Mesenchymal stem cell (in vitro differentiated cells and primary cell): ENCODE results near the gene ACSL5.

ENCODE experiments used
- DNase-seq: peaks from one replicate; pipeline ENCODE4 v3.0.0-alpha.2; 2013
- H2AFZ ChIP-seq: one replicate; pipeline ENCODE4 v1.6.1; 2013; ENCODE audit warnings: low read depth, mild to moderate bottlenecking, control low read depth, inconsistent platforms, low read length, moderate library complexity
- H2AK5ac ChIP-seq: 2 replicates; pipeline ENCODE4 v1.6.1; 2013; ENCODE audit warnings: low read length, moderate library complexity, mild to moderate bottlenecking, inconsistent platforms; ENCODE audit not compliant: severe bottlenecking
- H2BK120ac ChIP-seq: one replicate; pipeline ENCODE4 v1.6.1; 2013; ENCODE audit warnings: low read depth, mild to moderate bottlenecking, inconsistent platforms, low read length, moderate library complexity
- H2BK12ac ChIP-seq, 2 experiments: one replicate each; pipeline ENCODE4 v1.6.1; 2013; ENCODE audit warnings: inconsistent platforms in 2 of 2, low read length in 2 of 2, mild to moderate bottlenecking in 2 of 2, moderate library complexity in 2 of 2, control low read depth in 1 of 2
- H2BK15ac ChIP-seq: one replicate; pipeline ENCODE4 v1.6.1; 2013; ENCODE audit warnings: mild to moderate bottlenecking, low read depth, inconsistent platforms; ENCODE audit not compliant: poor library complexity, severe bottlenecking
- H2BK5ac ChIP-seq: 2 replicates; pipeline ENCODE4 v1.6.1; 2013; ENCODE audit warnings: low read depth, mild to moderate bottlenecking, low read length, control low read depth, inconsistent platforms; ENCODE audit not compliant: poor library complexity, severe bottlenecking
- H3K14ac ChIP-seq, 2 experiments: one replicate each; pipeline ENCODE4 v1.6.1; 2013; ENCODE audit warnings: inconsistent platforms in 2 of 2, low read length in 2 of 2, control low read depth in 1 of 2, mild to moderate bottlenecking in 1 of 2, moderate library complexity in 1 of 2
- H3K18ac ChIP-seq, 2 experiments: one replicate each; pipeline ENCODE4 v1.6.1; 2013; ENCODE audit warnings: inconsistent platforms in 2 of 2, low read length in 2 of 2, control low read depth in 1 of 2, low read depth in 1 of 2, mild to moderate bottlenecking in 1 of 2
- H3K23ac ChIP-seq, 2 experiments: one replicate each; pipeline ENCODE4 v1.6.1; 2013; ENCODE audit warnings: inconsistent platforms in 2 of 2, low read length in 2 of 2, mild to moderate bottlenecking in 2 of 2, moderate library complexity in 2 of 2, control low read depth in 1 of 2
- H3K27ac ChIP-seq: 2 replicates; pipeline ENCODE4 v1.5.1; 2013; ENCODE audit warnings: mild to moderate bottlenecking, moderate library complexity, low read length, control low read depth, inconsistent platforms; ENCODE audit not compliant: poor library complexity, severe bottlenecking
- H3K27me3 ChIP-seq, 2 experiments: 2 replicates each; pipeline versions ENCODE4 v1.6.1 to v1.7.0; 2013; ENCODE audit warnings: low read length in 2 of 2, mild to moderate bottlenecking in 2 of 2, moderate library complexity in 2 of 2, control low read depth in 1 of 2, inconsistent platforms in 1 of 2; ENCODE audit not compliant: control insufficient read depth in 1 of 2, insufficient read depth in 1 of 2
- H3K36me3 ChIP-seq, 2 experiments: 2 replicates each; pipeline versions ENCODE4 v1.6.1 to v1.7.0; 2013; ENCODE audit warnings: low read length in 2 of 2, control low read depth in 1 of 2, inconsistent platforms in 1 of 2, low read depth in 1 of 2, mild to moderate bottlenecking in 1 of 2; ENCODE audit not compliant: insufficient read depth in 2 of 2, control insufficient read depth in 1 of 2
- H3K4ac ChIP-seq, 2 experiments: one replicate each; pipeline ENCODE4 v1.6.1; 2013; ENCODE audit warnings: inconsistent platforms in 2 of 2, low read length in 2 of 2, mild to moderate bottlenecking in 2 of 2, moderate library complexity in 2 of 2, control low read depth in 1 of 2, low read depth in 1 of 2
- H3K4me1 ChIP-seq: 2 replicates; pipeline ENCODE4 v1.6.1; 2013; ENCODE audit warnings: low read depth, low read length, control low read depth; ENCODE audit not compliant: control insufficient read depth, insufficient read depth
- H3K4me2 ChIP-seq: 2 replicates; pipeline ENCODE4 v1.6.1; 2013; ENCODE audit warnings: low read length, mild to moderate bottlenecking, inconsistent platforms; ENCODE audit not compliant: poor library complexity, severe bottlenecking
- H3K4me3 ChIP-seq, 2 experiments: 2 replicates each; pipeline versions ENCODE4 v1.5.1 to v1.7.0; 2013; ENCODE audit warnings: low read length in 2 of 2, mild to moderate bottlenecking in 2 of 2, control low read depth in 1 of 2, low read depth in 1 of 2; ENCODE audit not compliant: insufficient read depth in 1 of 2
- H3K79me1 ChIP-seq: replicated peaks from 2 replicates; pipeline ENCODE4 v1.6.1; 2013; ENCODE audit warnings: mild to moderate bottlenecking, control low read depth, low read length, inconsistent platforms; ENCODE audit not compliant: poor library complexity, severe bottlenecking
- H3K9ac ChIP-seq: 2 replicates; pipeline ENCODE4 v1.7.0; 2013; ENCODE audit warnings: mild to moderate bottlenecking, low read length, moderate library complexity
- H3K9me3 ChIP-seq: 2 replicates; pipeline ENCODE4 v1.7.0; 2013; ENCODE audit warnings: mild to moderate bottlenecking, low read length; ENCODE audit not compliant: control insufficient read depth
- H4K8ac ChIP-seq: one replicate; pipeline ENCODE4 v1.6.1; 2013; ENCODE audit warnings: inconsistent platforms, mild to moderate bottlenecking, low read length, moderate library complexity
- H4K91ac ChIP-seq: one replicate; pipeline ENCODE4 v1.6.1; 2013; ENCODE audit warnings: mild to moderate bottlenecking, low read length, inconsistent platforms
- WGBS: methylation state at CpG from one replicate; pipeline ENCODE4 v1.1.7; 2013; ENCODE audit warnings: mixed read lengths; 5-methylcytosine and 5-hydroxymethylcytosine counted together

The ACSL5 gene

GRCh38 chr10:112433136-112433535 lies 59.2 kb downstream of the ACSL5 start:
- Histone ChIP-seq H3K9ac (no peak overlapping the region), H3K14ac (no peak overlapping the region), H4K8ac (no peak overlapping the region), H2AK5ac (no peak overlapping the region), H2AFZ (no peak overlapping the region), H3K4me3 (no peak overlapping the region), H3K23ac (no peak overlapping the region), H3K4me2 (no peak overlapping the region), H2BK120ac (no peak overlapping the region), H3K9me3 (no peaks in the 10 kb centered on the region), H3K18ac (no peak overlapping the region), H3K4me1 (no peaks in the 10 kb centered on the region), H3K27ac (no peak overlapping the region), H3K79me1 (peaks cover 3% of the 10 kb centered on the region), H4K91ac (no peak overlapping the region), H3K27me3 (no peaks in the 10 kb centered on the region), H2BK15ac (no peak overlapping the region), H2BK12ac (no peak overlapping the region), H3K36me3 (peaks cover 6 to 96% of the 10 kb centered on the region in 2 experiments), H2BK5ac (no peak overlapping the region), H3K4ac (no peak overlapping the region)
- no peak for DNase-seq
- WGBS, result 100% methylated on average over 1 of the region's 2 CpGs

- Histone ChIP-seq H4K8ac (no peak overlapping the region), H3K9ac (no peak overlapping the region), H3K4me2 (no peak overlapping the region), H3K4me3 (no peak overlapping the region), H2BK12ac (no peak overlapping the region), H3K79me1 (peaks cover 3% of the 10 kb centered on the region), H3K18ac (no peak overlapping the region), H3K36me3 (peaks cover 5 to 94% of the 10 kb centered on the region in 2 experiments), H2BK15ac (no peak overlapping the region), H3K9me3 (no peaks in the 10 kb centered on the region), H2BK120ac (no peak overlapping the region), H3K23ac (no peak overlapping the region), H3K27ac (no peak overlapping the region), H4K91ac (no peak overlapping the region), H2AFZ (no peak overlapping the region), H2AK5ac (no peak overlapping the region), H3K4ac (no peak overlapping the region), H3K14ac (no peak overlapping the region), H3K4me1 (no peaks in the 10 kb centered on the region), H3K27me3 (no peaks in the 10 kb centered on the region), H2BK5ac (no peak overlapping the region)
- WGBS, result no CpG with 5 or more reads among the region's 2 CpGs
- peak; percentile 56 for DNase-seq
Measured at GRCh38 chr10:112434988-112435619, 61.2 kb downstream of the ACSL5 start.

- no peak overlapping the region for H4K8ac ChIP-seq
- H3K4me1 ChIP-seq, result no peaks in the 10 kb centered on the region
- no peak overlapping the region for H2AK5ac ChIP-seq
Measured at GRCh38 chr10:112438356-112438755, 64.4 kb downstream of the ACSL5 start.

GRCh38 chr10:112441520-112441919 lies 67.6 kb downstream of the ACSL5 start:
- Histone ChIP-seq H3K9ac (no peak overlapping the region), H2BK120ac (no peak overlapping the region), H3K36me3 (peaks cover 11 to 81% of the 10 kb centered on the region in 2 experiments), H3K4me3 (no peak overlapping the region), H3K18ac (no peak overlapping the region), H3K27ac (no peak overlapping the region), H3K14ac (no peak overlapping the region), H4K91ac (no peak overlapping the region), H2BK15ac (no peak overlapping the region), H3K23ac (no peak overlapping the region), H3K4ac (no peak overlapping the region), H3K4me1 (no peaks in the 10 kb centered on the region), H2BK12ac (no peak overlapping the region), H3K4me2 (no peak overlapping the region), H2AFZ (no peak overlapping the region), H3K9me3 (no peaks in the 10 kb centered on the region), H3K79me1 (peaks cover 13% of the 10 kb centered on the region), H3K27me3 (no peaks in the 10 kb centered on the region), H2BK5ac (no peak overlapping the region), H2AK5ac (no peak overlapping the region), H4K8ac (no peak overlapping the region)
- WGBS, result no CpG with 5 or more reads among the region's 1 CpG
- no peak for DNase-seq

More at GRCh38 chr10:112438356-112438755, 64.4 kb downstream of the ACSL5 start:
- Histone ChIP-seq H3K18ac (no peak overlapping the region), H3K27ac (no peak overlapping the region), H2AFZ (no peak overlapping the region), H3K4ac (no peak overlapping the region), H3K27me3 (no peaks in the 10 kb centered on the region), H2BK5ac (no peak overlapping the region), H2BK15ac (no peak overlapping the region), H3K9ac (no peak overlapping the region), H2BK12ac (no peak overlapping the region), H3K4me3 (no peak overlapping the region), H3K23ac (no peak overlapping the region), H3K9me3 (no peaks in the 10 kb centered on the region), H3K79me1 (peaks cover 3% of the 10 kb centered on the region), H2BK120ac (no peak overlapping the region), H4K91ac (no peak overlapping the region), H3K36me3 (peaks cover 11 to 92% of the 10 kb centered on the region in 2 experiments), H3K14ac (no peak overlapping the region), H3K4me2 (no peak overlapping the region)
- WGBS, result 100% methylated on average over 2 of the region's 4 CpGs
- no peak for DNase-seq
